WTC11 (cell line): ENCODE data around the gene HES4. TPM values are rescaled to one million over a fixed set of nuclear protein-coding genes. Genes with fewer than 3 reads are reported as not detected.
"Not testable (repeated sequence)": the region's sequence is repeated elsewhere in the genome, so short reads cannot be mapped to it uniquely, and the experiment has no call there.

Experiments used
- ATAC-seq: fragments of 200-7000 bp; cut with Tn5 transposase; 2 replicates; pipeline ENCODE4 v1.10.0; 2021; ENCODE audit warnings: mild to moderate bottlenecking, moderate library complexity
- CTCF ChIA-PET: fragments of 300-600 bp; sonication (Branson Sonifier 250); formaldehyde crosslinking; loops from one replicate; lab custom pipeline; 2021; ENCODE audit warnings: antibody characterized with exemption; lab: Charles Lee
- POLR2A ChIA-PET: fragments of 350-600 bp; sonication (Branson Sonifier 250); formaldehyde crosslinking; loops from one replicate; lab custom pipeline; 2021; ENCODE audit warnings: antibody characterized with exemption; lab: Charles Lee
- DNase-seq: peaks from one replicate; pipeline ENCODE4 v3.0.0; 2021; ENCODE audit warnings: low spot score
- H3K27ac Mint-ChIP-seq: 2 replicates; pipeline ENCODE4 v1.8.0; 2021; ENCODE audit warnings: mixed read lengths
- H3K27me3 Mint-ChIP-seq: 2 replicates; pipeline ENCODE4 v1.8.0; 2021; ENCODE audit warnings: low read depth, mild to moderate bottlenecking, moderate library complexity, mixed read lengths
- H3K36me3 Mint-ChIP-seq: 2 replicates; pipeline ENCODE4 v1.8.0; 2021; ENCODE audit warnings: mixed read lengths
- H3K4me1 Mint-ChIP-seq: 2 replicates; pipeline ENCODE4 v1.8.0; 2022; ENCODE audit warnings: mixed read lengths
- H3K4me3 Mint-ChIP-seq: 2 replicates; pipeline ENCODE4 v1.8.0; 2021; ENCODE audit warnings: mild to moderate bottlenecking, moderate library complexity, mixed read lengths
- H3K9me3 Mint-ChIP-seq: 2 replicates; pipeline ENCODE4 v1.8.0; 2021; ENCODE audit warnings: mixed read lengths
- EMX1 ChIP-seq: fragments of 250-450 bp; sonication (Bioruptor Pico); IDR thresholded peaks from 2 replicates; pipeline ENCODE4 v1.8.0; 2021; ENCODE audit warnings: mild to moderate bottlenecking
- FOXP1 ChIP-seq: sonication (generic); formaldehyde crosslinking; IDR thresholded peaks from 2 replicates; pipeline ENCODE4 v1.8.0; 2022; ENCODE audit warnings: missing genetic modification reagents, mild to moderate bottlenecking, moderate library complexity, borderline replicate concordance
- GABPB1 ChIP-seq: sonication (generic); formaldehyde crosslinking; IDR thresholded peaks from 2 replicates; pipeline ENCODE4 v1.8.1; 2023; ENCODE audit warnings: mild to moderate bottlenecking, missing genetic modification reagents
- GRHL2 ChIP-seq: fragments of 250-450 bp; sonication (Bioruptor Pico); IDR thresholded peaks from 2 replicates; pipeline ENCODE4 v1.8.0; 2022; ENCODE audit warnings: mild to moderate bottlenecking, moderate library complexity; ENCODE audit not compliant: insufficient replicate concordance, severe bottlenecking
- HMGA2 ChIP-seq: fragments of 250-450 bp; sonication (Bioruptor Pico); IDR thresholded peaks from 2 replicates; pipeline ENCODE4 v1.4.0; 2021; ENCODE audit warnings: mild to moderate bottlenecking, moderate library complexity
- KAT7 ChIP-seq: sonication (generic); formaldehyde crosslinking; IDR thresholded peaks from 2 replicates; pipeline ENCODE4 v1.8.1; 2023; ENCODE audit warnings: missing genetic modification reagents, mild to moderate bottlenecking, borderline replicate concordance
- MAX ChIP-seq: sonication (generic); formaldehyde crosslinking; IDR thresholded peaks from 2 replicates; pipeline ENCODE4 v1.8.0; 2022; ENCODE audit warnings: mild to moderate bottlenecking, missing genetic modification reagents
- NFYB ChIP-seq: sonication (generic); formaldehyde crosslinking; conservative IDR thresholded peaks from 2 replicates; pipeline ENCODE4 v1.8.0; 2022; ENCODE audit warnings: low read depth, missing genetic modification reagents
- PRRX2 ChIP-seq: fragments of 250-450 bp; sonication (Bioruptor Pico); IDR thresholded peaks from 2 replicates; pipeline ENCODE4 v1.8.0; 2021; ENCODE audit warnings: mild to moderate bottlenecking
- RELA ChIP-seq: sonication (generic); formaldehyde crosslinking; IDR thresholded peaks from 2 replicates; pipeline ENCODE4 v1.8.1; 2022; ENCODE audit warnings: missing genetic modification reagents, mild to moderate bottlenecking, borderline replicate concordance
- RORB ChIP-seq: fragments of 250-450 bp; sonication (Bioruptor Pico); IDR thresholded peaks from 2 replicates; pipeline ENCODE4 v1.9.0; 2021; ENCODE audit warnings: mild to moderate bottlenecking
- TEAD4 ChIP-seq: sonication (generic); formaldehyde crosslinking; IDR thresholded peaks from 2 replicates; pipeline ENCODE4 v1.8.0; 2022; ENCODE audit warnings: mild to moderate bottlenecking, missing genetic modification reagents
- total RNA-seq: library from RNA; stranded (reverse); gene quantifications from 3 replicates; pipeline ENCODE4 v1.2.3, GENCODE V29; 2021
- TF ChIP-seq, protein P1 (sequence below): sonication (generic); formaldehyde crosslinking; IDR thresholded peaks from 2 replicates; pipeline ENCODE4 v1.8.1; 2023; ENCODE audit warnings: mild to moderate bottlenecking, missing genetic modification reagents
- TF ChIP-seq, protein P2 (sequence below): sonication (generic); formaldehyde crosslinking; IDR thresholded peaks from 2 replicates; pipeline ENCODE4 v1.8.0; 2023; ENCODE audit warnings: mild to moderate bottlenecking, missing genetic modification reagents

HES4 gene
- total RNA-seq, 1 experiment from 2014 or later = 4.5 TPM

- H3K4me3 Mint-ChIP-seq, ATAC-seq, H3K27ac Mint-ChIP-seq, H3K9me3 Mint-ChIP-seq, DNase-seq, H3K36me3 Mint-ChIP-seq, POLR2A ChIA-PET: not testable (repeated sequence)
- Mint-ChIP-seq H3K4me1 (peaks cover 31% of the 10 kb centered on the region), H3K27me3 (peaks cover 59% of the 10 kb centered on the region)
- CTCF ChIA-PET = interaction anchor here (1.2 kb wide), 1 partner anchor 9 kb away, joined by 4 read pairs; no protein-coding TSS in a partner anchor
- peak; percentile 43; the same call in 1 of the 2 replicates for TF ChIP-seq HMGA2 (CRISPR knock-in tag)
Observed at GRCh38 chr1:1010131-1010530, 10.2 kb upstream of the HES4 start.

- Mint-ChIP-seq H3K4me3 (no peak overlapping the region), H3K36me3 (no peaks in the 10 kb centered on the region), H3K9me3 (peaks cover 1% of the 10 kb centered on the region), H3K27ac (peak overlapping the region; percentile 45; the same call in 1 of the 2 replicates), H3K4me1 (peaks cover 14% of the 10 kb centered on the region), H3K27me3 (peaks cover 75% of the 10 kb centered on the region)
- ATAC-seq = peak; percentile 23; the same call in 1 of the 2 replicates
- ChIA-PET POLR2A (no interaction called here), CTCF (interaction anchor here (1.1 to 3.1 kb wide), 5 partner anchors 13 to 57 kb away, joined by 3 to 8 read pairs (median 6); partner anchors contain the start of gene AGRN)
- DNase-seq = peak; percentile 25
- TF ChIP-seq GABPB1 (CRISPR knock-in tag) (peak; percentile 88), TEAD4 (CRISPR knock-in tag) (no peak)
Observed at GRCh38 chr1:1006305-1007159, 6.6 kb upstream of the HES4 start.

- Mint-ChIP-seq H3K9me3 (no peaks in the 10 kb centered on the region), H3K27me3 (peaks cover 77% of the 10 kb centered on the region), H3K27ac (no peak overlapping the region), H3K36me3 (no peaks in the 10 kb centered on the region), H3K4me3 (no peak overlapping the region), H3K4me1 (peaks cover 14% of the 10 kb centered on the region)
- ATAC-seq (no peak), DNase-seq (no peak)
- POLR2A ChIA-PET = no interaction called here
- TF ChIP-seq RELA (no peak), RORB (CRISPR knock-in tag) (no peak), EMX1 (CRISPR knock-in tag) (no peak)
- TF ChIP-seq, protein P1, sequence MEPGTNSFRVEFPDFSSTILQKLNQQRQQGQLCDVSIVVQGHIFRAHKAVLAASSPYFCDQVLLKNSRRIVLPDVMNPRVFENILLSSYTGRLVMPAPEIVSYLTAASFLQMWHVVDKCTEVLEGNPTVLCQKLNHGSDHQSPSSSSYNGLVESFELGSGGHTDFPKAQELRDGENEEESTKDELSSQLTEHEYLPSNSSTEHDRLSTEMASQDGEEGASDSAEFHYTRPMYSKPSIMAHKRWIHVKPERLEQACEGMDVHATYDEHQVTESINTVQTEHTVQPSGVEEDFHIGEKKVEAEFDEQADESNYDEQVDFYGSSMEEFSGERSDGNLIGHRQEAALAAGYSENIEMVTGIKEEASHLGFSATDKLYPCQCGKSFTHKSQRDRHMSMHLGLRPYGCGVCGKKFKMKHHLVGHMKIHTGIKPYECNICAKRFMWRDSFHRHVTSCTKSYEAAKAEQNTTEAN (CRISPR knock-in tag) = no peak
- CTCF ChIA-PET = interaction anchor here (1.3 to 3.1 kb wide), 3 partner anchors 8 to 29 kb away, joined by 3 to 8 read pairs (median 4); partner anchors contain the start of gene ISG15
Observed at GRCh38 chr1:1005774-1006304, 5.9 kb upstream of the HES4 start.

DNA sequence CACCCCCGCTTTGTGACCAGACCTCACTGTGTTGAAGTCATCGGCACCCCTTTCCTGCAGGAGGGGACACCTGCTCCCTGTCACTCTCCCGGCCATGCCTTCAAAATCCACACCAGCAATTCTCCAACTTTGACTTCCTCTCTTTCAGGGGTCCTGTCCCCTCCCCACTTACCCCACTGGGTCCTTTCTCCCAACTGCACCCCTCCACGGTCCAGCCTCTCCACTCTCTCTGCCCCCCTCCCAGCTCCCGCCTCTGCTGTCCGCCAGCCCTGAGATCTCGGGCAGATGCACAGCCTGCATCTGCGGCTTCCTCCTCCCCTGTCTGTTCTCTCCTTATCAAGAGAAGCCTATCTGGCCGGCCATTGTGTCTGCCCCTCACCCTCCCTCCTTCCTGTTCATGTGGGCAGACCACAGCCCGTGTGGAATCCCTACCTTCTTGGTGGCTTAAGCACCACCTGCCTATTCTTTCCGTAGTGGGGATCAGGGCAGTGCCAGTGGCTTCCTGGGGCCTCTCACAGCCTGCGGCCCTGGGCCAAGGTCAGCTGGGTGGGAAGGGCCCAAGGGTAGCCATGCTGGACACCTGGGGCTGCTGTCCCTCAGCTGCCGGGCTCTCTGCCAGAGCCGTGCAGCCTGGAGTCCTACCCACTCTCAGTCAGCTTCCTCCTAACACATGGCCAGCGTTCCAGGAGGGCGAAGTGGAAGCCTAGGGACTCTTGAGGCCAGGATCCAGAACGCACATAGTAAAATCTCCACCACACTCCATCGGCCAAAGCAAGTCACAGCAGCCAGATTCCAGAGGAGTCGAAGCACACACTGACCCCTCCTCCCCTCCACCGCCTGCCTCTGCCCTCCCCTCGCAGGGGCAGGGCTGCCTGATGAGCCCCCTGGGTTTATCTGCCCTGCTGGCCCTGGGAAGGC is 5.1 kb upstream of the HES4 start:
- Mint-ChIP-seq H3K4me3 (no peak overlapping the region), H3K9me3 (no peaks in the 10 kb centered on the region), H3K27me3 (peaks cover 82% of the 10 kb centered on the region)
- ATAC-seq = peak; percentile 41
- DNase-seq = no peak
- TF ChIP-seq PRRX2 (CRISPR knock-in tag) (no peak), NFYB (CRISPR knock-in tag) (no peak), GABPB1 (CRISPR knock-in tag) (0 out of 2 replicates have a peak, but pooled peaks have one; percentile 16)
- TF ChIP-seq, all 79 proteins: peak for 1
- H3K4me1 Mint-ChIP-seq = peaks cover 14% of the 10 kb centered on the region
- no peak overlapping the region; the same call in 1 of the 2 replicates for H3K27ac Mint-ChIP-seq
- H3K36me3 Mint-ChIP-seq = no peaks in the 10 kb centered on the region
- POLR2A ChIA-PET = no interaction called here
- CTCF ChIA-PET = interaction anchor here (1.0 to 3.1 kb wide), 6 partner anchors 9 to 59 kb away, joined by 3 to 8 read pairs (median 4); partner anchors contain the start of gene ISG15

GRCh38 chr1:1004420-1004779 is 4.5 kb upstream of the HES4 start:
- H3K27me3 Mint-ChIP-seq = peaks cover 79% of the 10 kb centered on the region
- ATAC-seq = no peak
- ChIA-PET CTCF (interaction anchor here (1.0 to 3.1 kb wide), 6 partner anchors 9 to 60 kb away, joined by 3 to 8 read pairs (median 4); partner anchors contain the start of gene ISG15), POLR2A (no interaction called here)
- peaks cover 14% of the 10 kb centered on the region for H3K4me1 Mint-ChIP-seq
- DNase-seq = no peak
- H3K4me3 Mint-ChIP-seq = no peak overlapping the region
- no peaks in the 10 kb centered on the region for H3K9me3 Mint-ChIP-seq
- H3K36me3 Mint-ChIP-seq = no peaks in the 10 kb centered on the region
- H3K27ac Mint-ChIP-seq = no peak overlapping the region
- no peak for TF ChIP-seq FOXP1 (CRISPR knock-in tag)
- no peak for TF ChIP-seq MAX (CRISPR knock-in tag)
- no peak for TF ChIP-seq GRHL2 (CRISPR knock-in tag)
- TF ChIP-seq, protein P1 (CRISPR knock-in tag) = no peak
- TF ChIP-seq, protein P2, sequence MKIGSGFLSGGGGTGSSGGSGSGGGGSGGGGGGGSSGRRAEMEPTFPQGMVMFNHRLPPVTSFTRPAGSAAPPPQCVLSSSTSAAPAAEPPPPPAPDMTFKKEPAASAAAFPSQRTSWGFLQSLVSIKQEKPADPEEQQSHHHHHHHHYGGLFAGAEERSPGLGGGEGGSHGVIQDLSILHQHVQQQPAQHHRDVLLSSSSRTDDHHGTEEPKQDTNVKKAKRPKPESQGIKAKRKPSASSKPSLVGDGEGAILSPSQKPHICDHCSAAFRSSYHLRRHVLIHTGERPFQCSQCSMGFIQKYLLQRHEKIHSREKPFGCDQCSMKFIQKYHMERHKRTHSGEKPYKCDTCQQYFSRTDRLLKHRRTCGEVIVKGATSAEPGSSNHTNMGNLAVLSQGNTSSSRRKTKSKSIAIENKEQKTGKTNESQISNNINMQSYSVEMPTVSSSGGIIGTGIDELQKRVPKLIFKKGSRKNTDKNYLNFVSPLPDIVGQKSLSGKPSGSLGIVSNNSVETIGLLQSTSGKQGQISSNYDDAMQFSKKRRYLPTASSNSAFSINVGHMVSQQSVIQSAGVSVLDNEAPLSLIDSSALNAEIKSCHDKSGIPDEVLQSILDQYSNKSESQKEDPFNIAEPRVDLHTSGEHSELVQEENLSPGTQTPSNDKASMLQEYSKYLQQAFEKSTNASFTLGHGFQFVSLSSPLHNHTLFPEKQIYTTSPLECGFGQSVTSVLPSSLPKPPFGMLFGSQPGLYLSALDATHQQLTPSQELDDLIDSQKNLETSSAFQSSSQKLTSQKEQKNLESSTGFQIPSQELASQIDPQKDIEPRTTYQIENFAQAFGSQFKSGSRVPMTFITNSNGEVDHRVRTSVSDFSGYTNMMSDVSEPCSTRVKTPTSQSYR (CRISPR knock-in tag) = no peak
- no peak for TF ChIP-seq KAT7 (CRISPR knock-in tag)
